Pancreas (tissue), 10 donors: ENCODE results near the gene POLR1B. TPM values are rescaled to one million over a fixed set of nuclear protein-coding genes. Genes with fewer than 3 reads are reported as not detected.

Source experiments
- ATAC-seq, 4 donors: fragments of 200-7000 bp; cut with Tn5 transposase; one replicate each; pipeline versions ENCODE4 v1.8.0 to v1.9.1; 2020; ENCODE audit warnings: mild to moderate bottlenecking in 4 of 4, moderate library complexity in 4 of 4
- DNase-seq, 6 donors: peaks; one replicate each; pipeline ENCODE4 v3.0.0-alpha.2; 2020
- FAIRE-seq: peaks from 2 replicates; lab custom pipeline; 2012; peaks lifted over from hg19 to GRCh38; lab: Jason Lieb, UNC
- H3K27ac ChIP-seq, 4 donors: fragments of 200-600 bp; sonication (generic); 1 replicate in 3 of 4; 2 replicates in 1 of 4; pipeline versions ENCODE4 v1.5.0 to v1.8.0; 2020
- H3K27me3 ChIP-seq, 4 donors: fragments of 200-600 bp; one replicate each; pipeline ENCODE4 v1.8.0; 2021
- H3K36me3 ChIP-seq, 3 donors: fragments of 200-600 bp; sonication (generic) in 1 of 3; one replicate each; pipeline versions ENCODE4 v1.5.0 to v1.8.0; 2020 to 2021
- H3K4me1 ChIP-seq, 3 donors: fragments of 200-600 bp; one replicate each; pipeline ENCODE4 v1.8.0; 2021
- H3K4me3 ChIP-seq, 4 donors: fragments of 200-600 bp; sonication (generic) in 2 of 4; one replicate each; pipeline versions ENCODE4 v1.5.0 to v1.8.0; 2020 to 2021
- H3K9me3 ChIP-seq, 4 donors: fragments of 200-600 bp; one replicate each; pipeline ENCODE4 v1.8.0; 2021
- CTCF ChIP-seq, 4 donors: fragments of 200-600 bp; sonication (generic) in 3 of 4; IDR thresholded peaks; one replicate each; pipeline versions ENCODE4 v1.5.0 to v1.8.0; 2021; ENCODE audit warnings: antibody characterized with exemption in 4 of 4
- WGBS, 2 donors: extraction: QIAGEN DNeasy Blood & Tissue Kit; methylation state at CpG; one replicate each; pipeline ENCODE4 v1.1.7; 2013; 5-methylcytosine and 5-hydroxymethylcytosine counted together
- intact Hi-C, 3 donors: fragments of 100-400 bp; cut with DNase I; formaldehyde crosslinking; loops; one replicate each; pipeline versions ENCODE4 v1.11.1 to v1.14.2; 2022
- polyA plus RNA-seq, 2 donors: library from polyadenylated mRNA; stranded (reverse); fragments of 200-250 nt; gene quantifications; one replicate each; pipeline ENCODE4 v1.2.3, GENCODE V29; 2013
- total RNA-seq, 6 donors: library from RNA; stranded (reverse); fragmentation: NEBNext Ultra II Directional in 4 of 6; extraction: Animal tissue kit (Norgen Biotek cat#: 25700) in 4 of 6; gene quantifications; one replicate each; pipeline versions ENCODE4 v1.2.1 to v1.2.4, GENCODE V29; 2021 to 2023
- donor health status: healthy with polysubstance abuse.
- donor health status: DM: no; HTN: no; CAD: no; lungs with moderate emphysema.
- donor health status: DM: no; HTN: no; CAD: no.
- donor health status: control.
- donor health status: control.
- donor health status: Bipolar disorder and iron deficiency.
- donor health status: DM: yes; HTN: yes; CAD: no.
- donor health status: DM: no; HTN: no; CAD: no.
- donor health status: DM: no; HTN: no; CAD: no.
- donor health status: DM: yes; HTN: yes; CAD: no.

Gene POLR1B
- total and polyA plus RNA-seq, 8 donors = 5.5 to 16.9 (median 11.2) TPM

GRCh38 chr2:112540906-112541305 lies 1.4 kb upstream of the POLR1B start:
- ATAC-seq = no peak
- no peak overlapping the region for H3K27ac ChIP-seq
- no peak for TF ChIP-seq CTCF (IDR thresholded peaks at IDR 0.05)

DNA sequence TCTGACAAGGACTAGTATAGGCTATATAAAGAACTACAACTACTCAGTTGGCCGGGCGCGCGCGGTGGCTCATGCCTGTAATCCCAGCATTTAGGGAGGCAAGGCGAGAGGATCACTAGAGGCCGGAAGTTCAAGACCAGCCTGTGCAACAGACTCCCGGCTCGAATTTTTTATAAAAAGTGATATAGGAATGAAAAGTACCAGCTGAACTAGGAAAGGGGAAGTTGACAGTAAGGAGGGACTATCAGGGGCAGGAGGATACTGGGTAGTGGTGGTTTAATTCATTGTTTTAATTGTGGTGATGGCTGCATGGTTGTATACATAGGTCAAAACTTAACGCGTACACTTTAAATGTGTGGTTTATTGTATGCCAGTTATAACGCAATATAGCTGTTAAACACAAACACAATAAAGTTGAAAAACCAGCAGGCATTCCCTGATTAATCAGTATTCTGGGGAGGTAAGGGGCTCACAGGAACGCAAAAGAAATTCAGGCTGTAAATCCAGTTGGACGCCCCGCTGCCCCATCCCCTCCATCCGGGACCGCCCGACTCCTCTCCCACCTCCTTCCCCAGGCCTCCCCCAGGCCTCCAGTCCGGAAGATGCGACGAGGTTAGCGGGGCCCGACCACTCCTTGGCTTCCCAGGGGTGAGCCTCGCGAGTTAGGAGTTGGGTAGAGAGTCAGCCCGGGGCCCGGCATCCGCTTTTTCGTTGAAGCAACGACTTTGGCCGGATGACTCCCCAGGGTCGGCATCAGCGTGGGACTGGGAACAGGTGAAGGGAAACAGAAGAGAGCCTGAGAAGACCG lies 746 bp upstream of the POLR1B start:
- Histone ChIP-seq H3K36me3 (no peaks in the 10 kb centered on the region), H3K27ac (peak overlapping the region; percentile 61 to 86 (median 84)), H3K4me1 (peaks cover 0 to 15% (median 7%) of the 10 kb centered on the region in 3 donors), H3K4me3 (peak overlapping the region; percentile 75 to 87 (median 83)), H3K27me3 (no peaks in the 10 kb centered on the region), H3K9me3 (no peaks in the 10 kb centered on the region)
- peak; percentile 65 to 84 (median 74) for ATAC-seq
- TF ChIP-seq CTCF (IDR thresholded peaks at IDR 0.05) = no peak
- intact Hi-C loops = no loop called here
- FAIRE-seq = no peak
- WGBS, 2 donors = 19 to 21% methylated on average over 34 of the region's 34 CpGs
- DNase-seq = peak in 4 of 6 donors; percentile 53 to 83 (median 70)

More at GRCh38 chr2:112540906-112541305, 1.4 kb upstream of the POLR1B start:
- H3K36me3 ChIP-seq = no peaks in the 10 kb centered on the region
- H3K27me3 ChIP-seq = no peaks in the 10 kb centered on the region
- FAIRE-seq (no peak), DNase-seq (no peak)
- H3K4me1 ChIP-seq = peaks cover 0 to 15% (median 7%) of the 10 kb centered on the region in 3 donors
- 52% methylated on average over 2 of the region's 2 CpGs for WGBS, 2 donors
- H3K9me3 ChIP-seq = no peaks in the 10 kb centered on the region
- intact Hi-C loops = no loop called here
- H3K4me3 ChIP-seq = no peak overlapping the region

- peaks cover 0 to 3% (median 2%) of the 10 kb centered on the region in 3 donors for H3K36me3 ChIP-seq
- intact Hi-C loops = no loop called here
- ATAC-seq (peak; percentile 2 to 12 (median 6)), FAIRE-seq (no peak), DNase-seq (no peak)
- WGBS, 2 donors = 1 to 2% methylated on average over 18 of the region's 18 CpGs
- H3K4me3 ChIP-seq = peak overlapping the region; percentile 75 to 87 (median 83)
- TF ChIP-seq CTCF (IDR thresholded peaks at IDR 0.05) = no peak
- H3K27ac ChIP-seq = peak overlapping the region in 2 of 4 donors; percentile 84 to 86
- no peaks in the 10 kb centered on the region for H3K9me3 ChIP-seq
- no peaks in the 10 kb centered on the region for H3K27me3 ChIP-seq
- peaks cover 0 to 18% (median 7%) of the 10 kb centered on the region in 3 donors for H3K4me1 ChIP-seq
Observed at GRCh38 chr2:112542984-112543661, 858 bp downstream of the POLR1B start.

GRCh38 chr2:112547333-112547732 lies 5.1 kb downstream of the POLR1B start:
- intact Hi-C loops = no loop called here
- ATAC-seq (peak in 2 of 4 donors; percentile 29 to 32), FAIRE-seq (no peak), DNase-seq (peak in 1 of 6 donors; percentile 12)
- no peak for TF ChIP-seq CTCF (IDR thresholded peaks at IDR 0.05)
- Histone ChIP-seq H3K36me3 (peaks cover 4 to 28% (median 18%) of the 10 kb centered on the region in 3 donors), H3K9me3 (no peaks in the 10 kb centered on the region), H3K27me3 (no peaks in the 10 kb centered on the region), H3K27ac (peak overlapping the region in 2 of 4 donors; percentile 17 to 23), H3K4me1 (peaks cover 0 to 14% (median 7%) of the 10 kb centered on the region in 3 donors), H3K4me3 (no peak overlapping the region)
- WGBS, 2 donors = 68 to 71% methylated on average over 4 of the region's 4 CpGs
